ENCODE results near the gene TNFRSF1A. TPM values are rescaled to one million over a fixed set of nuclear protein-coding genes. Genes with fewer than 3 reads are reported as not detected.

The TNFRSF1A gene
- total and polyA plus RNA-seq, 2 of the 13 experiments (the other 11 are each of a cell fraction or from before 2014, with no cell fraction given): 41.5 to 61.2 TPM

DNA sequence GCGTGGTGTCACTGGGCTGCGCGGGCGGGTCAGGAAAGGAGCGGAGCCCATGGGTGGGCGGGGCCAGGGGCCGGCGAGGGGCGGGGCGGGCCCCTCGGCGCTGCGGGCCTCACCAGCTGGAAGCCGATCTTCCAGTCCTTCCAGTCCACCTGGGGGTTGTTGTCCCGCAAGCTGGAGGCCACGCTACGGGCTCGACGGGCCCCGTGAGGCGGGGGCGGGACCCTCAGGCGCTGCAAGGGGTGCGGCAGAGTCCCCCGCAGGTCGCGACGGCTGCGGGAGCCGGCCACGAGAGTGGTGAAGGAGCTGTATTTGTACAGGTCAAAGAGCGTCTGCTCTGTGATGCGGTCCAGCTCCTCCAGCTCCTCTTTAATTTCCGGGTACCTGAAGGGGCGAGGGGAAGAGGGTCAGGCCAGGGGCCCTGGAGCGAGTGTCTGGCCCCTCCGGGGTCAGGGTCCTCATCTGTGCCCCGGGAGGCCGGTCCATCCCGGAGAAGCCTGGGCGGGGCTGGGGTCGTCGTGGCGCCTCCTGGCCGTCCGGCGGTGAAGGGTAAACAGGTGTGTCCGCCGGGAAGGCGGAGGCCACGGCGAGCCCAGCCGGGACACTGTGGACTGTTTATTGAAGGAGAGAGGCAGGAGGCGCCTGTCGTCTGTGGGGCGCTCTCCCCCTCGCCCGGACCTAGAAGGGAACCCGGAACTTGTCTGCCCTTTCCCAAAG lies 21.6 kb upstream of the TNFRSF1A start (continued):
- TF ChIP-seq ZNF253 (CRISPR knock-in tag; IDR thresholded peaks at IDR 0.05; ENCODE audit: borderline replicate concordance) (no peak), PITX1 (CRISPR knock-in tag; IDR thresholded peaks at IDR 0.05) (peak; percentile 50; the same call in 1 of the 2 replicates), ZNF430 (CRISPR knock-in tag; IDR thresholded peaks at IDR 0.05) (peak; percentile 65; the same call in 1 of the 2 replicates), ZSCAN25 (CRISPR knock-in tag; IDR thresholded peaks at IDR 0.05) (peak; percentile 99), MIER3 (CRISPR knock-in tag; IDR thresholded peaks at IDR 0.05; ENCODE audit: borderline replicate concordance) (peak; percentile 58; the same call in 1 of the 2 replicates), RARA (CRISPR knock-in tag; IDR thresholded peaks at IDR 0.05) (peak; percentile 82), THYN1 (CRISPR knock-in tag; IDR thresholded peaks at IDR 0.05; ENCODE audit: borderline replicate concordance, low read depth) (no peak), ZNF891 (CRISPR knock-in tag; IDR thresholded peaks at IDR 0.05) (no peak), ZNF24 (IDR thresholded peaks at IDR 0.05) (no peak), ZNF30 (CRISPR knock-in tag; IDR thresholded peaks at IDR 0.05) (no peak), HCFC1 (IDR thresholded peaks at IDR 0.05; ENCODE audit: low read depth, low read length) (no peak), GTF2F1 (IDR thresholded peaks at IDR 0.05; ENCODE audit: low read length) (no peak), BORCS8-MEF2B (CRISPR knock-in tag; IDR thresholded peaks at IDR 0.05) (no peak)
- TF ChIP-seq, protein P1, sequence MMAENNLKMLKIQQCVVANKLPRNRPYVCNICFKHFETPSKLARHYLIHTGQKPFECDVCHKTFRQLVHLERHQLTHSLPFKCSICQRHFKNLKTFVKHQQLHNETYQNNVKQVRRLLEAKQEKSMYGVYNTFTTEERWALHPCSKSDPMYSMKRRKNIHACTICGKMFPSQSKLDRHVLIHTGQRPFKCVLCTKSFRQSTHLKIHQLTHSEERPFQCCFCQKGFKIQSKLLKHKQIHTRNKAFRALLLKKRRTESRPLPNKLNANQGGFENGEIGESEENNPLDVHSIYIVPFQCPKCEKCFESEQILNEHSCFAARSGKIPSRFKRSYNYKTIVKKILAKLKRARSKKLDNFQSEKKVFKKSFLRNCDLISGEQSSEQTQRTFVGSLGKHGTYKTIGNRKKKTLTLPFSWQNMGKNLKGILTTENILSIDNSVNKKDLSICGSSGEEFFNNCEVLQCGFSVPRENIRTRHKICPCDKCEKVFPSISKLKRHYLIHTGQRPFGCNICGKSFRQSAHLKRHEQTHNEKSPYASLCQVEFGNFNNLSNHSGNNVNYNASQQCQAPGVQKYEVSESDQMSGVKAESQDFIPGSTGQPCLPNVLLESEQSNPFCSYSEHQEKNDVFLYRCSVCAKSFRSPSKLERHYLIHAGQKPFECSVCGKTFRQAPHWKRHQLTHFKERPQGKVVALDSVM (CRISPR knock-in tag; IDR thresholded peaks at IDR 0.05): peak; percentile 68
- TF ChIP-seq, protein P2, sequence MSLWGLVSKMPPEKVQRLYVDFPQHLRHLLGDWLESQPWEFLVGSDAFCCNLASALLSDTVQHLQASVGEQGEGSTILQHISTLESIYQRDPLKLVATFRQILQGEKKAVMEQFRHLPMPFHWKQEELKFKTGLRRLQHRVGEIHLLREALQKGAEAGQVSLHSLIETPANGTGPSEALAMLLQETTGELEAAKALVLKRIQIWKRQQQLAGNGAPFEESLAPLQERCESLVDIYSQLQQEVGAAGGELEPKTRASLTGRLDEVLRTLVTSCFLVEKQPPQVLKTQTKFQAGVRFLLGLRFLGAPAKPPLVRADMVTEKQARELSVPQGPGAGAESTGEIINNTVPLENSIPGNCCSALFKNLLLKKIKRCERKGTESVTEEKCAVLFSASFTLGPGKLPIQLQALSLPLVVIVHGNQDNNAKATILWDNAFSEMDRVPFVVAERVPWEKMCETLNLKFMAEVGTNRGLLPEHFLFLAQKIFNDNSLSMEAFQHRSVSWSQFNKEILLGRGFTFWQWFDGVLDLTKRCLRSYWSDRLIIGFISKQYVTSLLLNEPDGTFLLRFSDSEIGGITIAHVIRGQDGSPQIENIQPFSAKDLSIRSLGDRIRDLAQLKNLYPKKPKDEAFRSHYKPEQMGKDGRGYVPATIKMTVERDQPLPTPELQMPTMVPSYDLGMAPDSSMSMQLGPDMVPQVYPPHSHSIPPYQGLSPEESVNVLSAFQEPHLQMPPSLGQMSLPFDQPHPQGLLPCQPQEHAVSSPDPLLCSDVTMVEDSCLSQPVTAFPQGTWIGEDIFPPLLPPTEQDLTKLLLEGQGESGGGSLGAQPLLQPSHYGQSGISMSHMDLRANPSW (CRISPR knock-in tag; IDR thresholded peaks at IDR 0.05; ENCODE audit: borderline replicate concordance): no peak; the same call in 1 of the 2 replicates
- TF ChIP-seq, protein P3, sequence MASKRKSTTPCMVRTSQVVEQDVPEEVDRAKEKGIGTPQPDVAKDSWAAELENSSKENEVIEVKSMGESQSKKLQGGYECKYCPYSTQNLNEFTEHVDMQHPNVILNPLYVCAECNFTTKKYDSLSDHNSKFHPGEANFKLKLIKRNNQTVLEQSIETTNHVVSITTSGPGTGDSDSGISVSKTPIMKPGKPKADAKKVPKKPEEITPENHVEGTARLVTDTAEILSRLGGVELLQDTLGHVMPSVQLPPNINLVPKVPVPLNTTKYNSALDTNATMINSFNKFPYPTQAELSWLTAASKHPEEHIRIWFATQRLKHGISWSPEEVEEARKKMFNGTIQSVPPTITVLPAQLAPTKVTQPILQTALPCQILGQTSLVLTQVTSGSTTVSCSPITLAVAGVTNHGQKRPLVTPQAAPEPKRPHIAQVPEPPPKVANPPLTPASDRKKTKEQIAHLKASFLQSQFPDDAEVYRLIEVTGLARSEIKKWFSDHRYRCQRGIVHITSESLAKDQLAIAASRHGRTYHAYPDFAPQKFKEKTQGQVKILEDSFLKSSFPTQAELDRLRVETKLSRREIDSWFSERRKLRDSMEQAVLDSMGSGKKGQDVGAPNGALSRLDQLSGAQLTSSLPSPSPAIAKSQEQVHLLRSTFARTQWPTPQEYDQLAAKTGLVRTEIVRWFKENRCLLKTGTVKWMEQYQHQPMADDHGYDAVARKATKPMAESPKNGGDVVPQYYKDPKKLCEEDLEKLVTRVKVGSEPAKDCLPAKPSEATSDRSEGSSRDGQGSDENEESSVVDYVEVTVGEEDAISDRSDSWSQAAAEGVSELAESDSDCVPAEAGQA (IDR thresholded peaks at IDR 0.05; ENCODE audit: low read depth): 0 out of 2 replicates have a peak, but pooled peaks have one; percentile 55
- TF ChIP-seq, protein P3 (CRISPR knock-in tag; IDR thresholded peaks at IDR 0.05; ENCODE audit: borderline replicate concordance): no peak
